GM12872 (cell line): ENCODE data around the gene TMEM209.

Experiments
- CTCF ChIP-seq: IDR thresholded peaks from 3 replicates; pipeline ENCODE4 v1.5.1; 2011; ENCODE audit warnings: low read depth, mild to moderate bottlenecking, low read length, moderate library complexity; ENCODE audit not compliant: insufficient read depth

Gene TMEM209

GRCh38 chr7:130160455-130160854 lies 44.8 kb downstream of the TMEM209 start:
- TF ChIP-seq CTCF, result no peak

DNA sequence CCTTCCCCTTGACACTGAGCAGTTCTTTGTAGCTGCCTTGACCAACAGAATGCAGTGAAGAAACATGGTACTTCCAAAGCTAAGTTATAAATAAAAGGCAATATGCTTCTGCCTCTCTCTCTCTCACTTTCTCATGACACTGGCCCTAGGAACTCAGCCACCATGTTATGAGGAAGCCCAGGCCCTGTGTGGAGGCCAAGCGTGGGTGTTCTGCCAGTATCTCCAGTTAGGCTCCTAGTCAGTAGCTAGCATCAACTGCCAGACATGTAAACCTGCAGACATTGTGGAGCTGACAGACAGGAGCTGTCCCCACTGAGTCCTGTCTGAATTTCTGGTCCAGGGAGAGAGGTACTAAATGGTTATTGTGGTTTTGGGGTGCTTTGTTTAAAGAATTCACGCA lies 45.2 kb downstream of the TMEM209 start:
- no peak for TF ChIP-seq CTCF

- TF ChIP-seq CTCF, result no peak
Measured at GRCh38 chr7:130157700-130158099, 47.5 kb downstream of the TMEM209 start.

- TF ChIP-seq CTCF, result no peak
Measured at GRCh38 chr7:130156140-130156539, 49.1 kb downstream of the TMEM209 start.

- TF ChIP-seq CTCF, result no peak
Measured at GRCh38 chr7:130154501-130155317, 50.5 kb downstream of the TMEM209 start.

DNA sequence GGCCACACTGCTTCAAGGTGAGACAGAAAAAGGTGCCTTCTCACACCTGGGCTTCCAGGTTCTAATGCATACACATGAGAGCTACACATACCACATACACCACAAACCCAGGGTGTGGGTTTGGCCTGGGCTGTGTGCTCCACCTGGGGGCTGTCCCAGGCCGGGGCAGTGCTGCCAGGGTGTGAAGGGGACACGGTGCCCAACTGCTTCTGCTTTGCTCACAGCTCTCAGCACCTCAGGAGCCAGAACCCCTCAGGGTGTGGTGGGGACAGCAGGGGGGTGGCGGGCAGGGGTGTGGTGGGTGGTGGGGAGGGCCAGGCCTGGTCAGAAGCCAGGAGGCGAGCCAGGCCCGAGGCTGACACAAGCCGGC lies 51.1 kb downstream of the TMEM209 start:
- no peak for TF ChIP-seq CTCF

- TF ChIP-seq CTCF, result no peak
Measured at GRCh38 chr7:130153211-130153908, 51.8 kb downstream of the TMEM209 start.
